ENCODE measurements around the gene EXOC6B. TPM values are rescaled to one million over a fixed set of nuclear protein-coding genes. Genes with fewer than 3 reads are reported as not detected.

Gene EXOC6B
- total and polyA plus RNA-seq, 10 of the 15 experiments (the other 5 are each of a cell fraction or from before 2014, with no cell fraction given) = 0.23 to 2.2 (median 1.2) TPM

DNA sequence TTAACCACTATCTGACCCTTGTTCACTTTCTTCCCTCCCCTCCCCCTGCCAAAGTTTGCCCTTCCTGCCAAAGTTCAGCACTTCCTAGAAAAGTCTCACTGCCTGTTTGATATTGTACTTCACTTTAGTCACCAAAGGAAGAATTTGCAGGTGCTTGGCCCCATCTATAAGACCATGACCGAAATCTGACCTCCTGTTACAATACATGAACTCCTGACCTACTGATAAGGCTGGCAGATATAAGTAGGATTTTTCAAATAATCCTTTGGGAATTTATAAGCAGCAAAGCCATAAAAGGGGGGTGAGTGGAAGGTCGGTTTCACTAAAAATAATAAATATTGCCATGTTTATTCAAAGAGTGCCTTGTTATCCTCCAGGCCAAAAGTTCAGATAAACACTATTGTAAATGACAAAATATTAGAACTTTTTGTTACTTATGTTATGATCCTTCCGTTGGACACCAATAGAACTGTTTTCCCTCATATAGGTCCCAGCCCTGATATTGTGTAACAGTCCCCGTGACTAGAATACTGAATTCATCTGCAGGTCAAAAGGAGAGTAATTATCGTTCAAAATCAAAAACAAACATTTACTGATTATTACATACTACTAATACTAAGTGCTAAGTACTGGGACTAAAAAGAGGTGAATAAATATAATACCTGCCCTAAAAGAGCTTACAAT is 277.6 kb downstream of the EXOC6B start (continued):
- TF ChIP-seq, protein P1, sequence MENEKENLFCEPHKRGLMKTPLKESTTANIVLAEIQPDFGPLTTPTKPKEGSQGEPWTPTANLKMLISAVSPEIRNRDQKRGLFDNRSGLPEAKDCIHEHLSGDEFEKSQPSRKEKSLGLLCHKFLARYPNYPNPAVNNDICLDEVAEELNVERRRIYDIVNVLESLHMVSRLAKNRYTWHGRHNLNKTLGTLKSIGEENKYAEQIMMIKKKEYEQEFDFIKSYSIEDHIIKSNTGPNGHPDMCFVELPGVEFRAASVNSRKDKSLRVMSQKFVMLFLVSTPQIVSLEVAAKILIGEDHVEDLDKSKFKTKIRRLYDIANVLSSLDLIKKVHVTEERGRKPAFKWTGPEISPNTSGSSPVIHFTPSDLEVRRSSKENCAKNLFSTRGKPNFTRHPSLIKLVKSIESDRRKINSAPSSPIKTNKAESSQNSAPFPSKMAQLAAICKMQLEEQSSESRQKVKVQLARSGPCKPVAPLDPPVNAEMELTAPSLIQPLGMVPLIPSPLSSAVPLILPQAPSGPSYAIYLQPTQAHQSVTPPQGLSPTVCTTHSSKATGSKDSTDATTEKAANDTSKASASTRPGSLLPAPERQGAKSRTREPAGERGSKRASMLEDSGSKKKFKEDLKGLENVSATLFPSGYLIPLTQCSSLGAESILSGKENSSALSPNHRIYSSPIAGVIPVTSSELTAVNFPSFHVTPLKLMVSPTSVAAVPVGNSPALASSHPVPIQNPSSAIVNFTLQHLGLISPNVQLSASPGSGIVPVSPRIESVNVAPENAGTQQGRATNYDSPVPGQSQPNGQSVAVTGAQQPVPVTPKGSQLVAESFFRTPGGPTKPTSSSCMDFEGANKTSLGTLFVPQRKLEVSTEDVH (IDR thresholded peaks at IDR 0.05; ENCODE audit: low read depth, partially characterized antibody) = no peak
- TF ChIP-seq IKZF1 (conservative IDR thresholded peaks at IDR 0.05) = no peak
- TF ChIP-seq, protein P2, sequence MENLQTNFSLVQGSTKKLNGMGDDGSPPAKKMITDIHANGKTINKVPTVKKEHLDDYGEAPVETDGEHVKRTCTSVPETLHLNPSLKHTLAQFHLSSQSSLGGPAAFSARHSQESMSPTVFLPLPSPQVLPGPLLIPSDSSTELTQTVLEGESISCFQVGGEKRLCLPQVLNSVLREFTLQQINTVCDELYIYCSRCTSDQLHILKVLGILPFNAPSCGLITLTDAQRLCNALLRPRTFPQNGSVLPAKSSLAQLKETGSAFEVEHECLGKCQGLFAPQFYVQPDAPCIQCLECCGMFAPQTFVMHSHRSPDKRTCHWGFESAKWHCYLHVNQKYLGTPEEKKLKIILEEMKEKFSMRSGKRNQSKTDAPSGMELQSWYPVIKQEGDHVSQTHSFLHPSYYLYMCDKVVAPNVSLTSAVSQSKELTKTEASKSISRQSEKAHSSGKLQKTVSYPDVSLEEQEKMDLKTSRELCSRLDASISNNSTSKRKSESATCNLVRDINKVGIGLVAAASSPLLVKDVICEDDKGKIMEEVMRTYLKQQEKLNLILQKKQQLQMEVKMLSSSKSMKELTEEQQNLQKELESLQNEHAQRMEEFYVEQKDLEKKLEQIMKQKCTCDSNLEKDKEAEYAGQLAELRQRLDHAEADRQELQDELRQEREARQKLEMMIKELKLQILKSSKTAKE (IDR thresholded peaks at IDR 0.05; ENCODE audit: low read depth, poor library complexity, severe bottlenecking) = no peak
- no peak for TF ChIP-seq SMAD1 (IDR thresholded peaks at IDR 0.05; ENCODE audit: low read depth, partially characterized antibody)

DNA sequence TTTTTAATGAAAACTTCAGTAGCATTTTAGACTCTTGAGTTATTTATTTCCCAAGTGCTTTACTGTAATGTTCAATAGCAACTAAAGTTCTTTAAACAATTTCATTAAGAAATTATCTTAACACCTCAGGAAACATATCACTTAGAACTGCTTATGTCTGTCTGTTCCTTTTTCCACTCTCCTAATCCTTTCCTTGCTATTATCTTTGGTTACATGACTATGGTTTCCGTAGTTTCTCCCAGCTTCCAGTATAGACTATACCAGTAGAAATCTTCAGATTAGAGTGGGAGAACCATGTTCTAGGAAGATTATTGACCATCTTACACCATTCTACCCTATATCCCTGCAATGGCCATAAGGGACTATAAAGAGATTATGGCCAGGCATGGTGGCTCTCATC is 280.0 kb downstream of the EXOC6B start:
- H4K20me1 ChIP-seq (ENCODE audit: control insufficient read depth, insufficient read depth) = no peaks in the 10 kb centered on the region
- ChIA-PET SMC1A (ENCODE audit: uncharacterized antibody, unreplicated experiment) (no interaction called here), CTCF (no interaction called here), RAD21 (ENCODE audit: unreplicated experiment) (no interaction called here), POLR2A (no interaction called here)
- WGBS (ENCODE audit: insufficient coverage, insufficient replicate concordance, low lambda C conversion rate, missing lambda C conversion rate) = 100% methylated on average over 1 of the region's 1 CpG
- in situ Hi-C loops (cut with MboI) = no loop called here
- H3K36me3 ChIP-seq (ENCODE audit: control insufficient read depth in 2 of 2, insufficient read depth in 2 of 2, low read length in 1 of 2) = no peaks in the 10 kb centered on the region
- no peaks in the 10 kb centered on the region for H3K9me3 ChIP-seq (replicated peaks; ENCODE audit: control insufficient read depth, insufficient read depth, low read length)
- TF ChIP-seq RBBP5 (conservative IDR thresholded peaks at IDR 0.05) (no peak), CBX3 (IDR thresholded peaks at IDR 0.05; ENCODE audit: borderline replicate concordance, low read depth) (no peak), RCOR1 (conservative IDR thresholded peaks at IDR 0.05; ENCODE audit: low read depth, low read length) (no peak), SIN3A (IDR thresholded peaks at IDR 0.05; ENCODE audit: low read depth, low read length) (no peak), TBL1XR1 (IDR thresholded peaks at IDR 0.05; ENCODE audit: low read depth, low read length) (no peak), YBX1 (IDR thresholded peaks at IDR 0.05) (no peak), RB1 (IDR thresholded peaks at IDR 0.05; ENCODE audit: borderline replicate concordance) (no peak), CBFB (IDR thresholded peaks at IDR 0.05; ENCODE audit: low read depth) (no peak), PAX8 (IDR thresholded peaks at IDR 0.05) (no peak), ZZZ3 (IDR thresholded peaks at IDR 0.05; ENCODE audit: control insufficient read depth, insufficient read length, low read depth) (no peak), CEBPB (IDR thresholded peaks at IDR 0.05; ENCODE audit: borderline replicate concordance in 1 of 2, low read depth in 2 of 2, low read length in 2 of 2) (no peak), SREBF1 (IDR thresholded peaks at IDR 0.05; ENCODE audit: low read length) (no peak)
- BruUV-seq (replicated peaks) = no TSS peak
- no peaks in the 10 kb centered on the region for H3K27me3 ChIP-seq (replicated peaks in 1 of 2; ENCODE audit: control insufficient read depth in 2 of 2, insufficient read depth in 2 of 2, low read length in 1 of 2)
- H3K27ac ChIP-seq (ENCODE audit: control insufficient read depth, insufficient read depth) = no peak overlapping the region
- H3K9ac ChIP-seq (ENCODE audit: control insufficient read depth, insufficient read depth, low read length) = no peak overlapping the region
- FAIRE-seq (no peak), ATAC-seq (no peak), DNase-seq (ENCODE audit: low read depth, low spot score) (no peak)
- H2AFZ ChIP-seq (ENCODE audit: control insufficient read depth, low read depth, low read length) = no peak overlapping the region
- H3K4me3 ChIP-seq = no peak overlapping the region
- intact Hi-C loops (cut with micrococcal nuclease; ENCODE audit: unreplicated experiment) = no loop called here
- H3K4me1 ChIP-seq (ENCODE audit: control insufficient read depth, insufficient read depth, low read length) = no peaks in the 10 kb centered on the region
- no peaks in the 10 kb centered on the region for H3K79me2 ChIP-seq (ENCODE audit: control insufficient read depth, insufficient read depth, low read length)
- H3K4me2 ChIP-seq (ENCODE audit: control insufficient read depth, insufficient read depth) = no peak overlapping the region

Data from GM12878 (cell line).